Measurements from ENCODE around the gene ZNF438. TPM values are rescaled to one million over a fixed set of nuclear protein-coding genes. Genes with fewer than 3 reads are reported as not detected.

The ZNF438 gene
- total and polyA plus RNA-seq, 2 of the 8 experiments (the other 6 are each of a cell fraction or from before 2014, with no cell fraction given) = 0.95 to 1.7 TPM

GRCh38 chr10:30865141-30865926, 166.3 kb downstream of the ZNF438 start:
- no peak overlapping the region for H3K27ac ChIP-seq (ENCODE audit: low read depth, low read length)
- H4K8ac ChIP-seq (ENCODE audit: extremely low read depth, insufficient read depth, low read length) = no peak overlapping the region
- 0 out of 7 replicates have a peak, but pooled peaks cover 0 to 3% (median 0%) of the 10 kb centered on the region in 4 experiments for H3K4me1 ChIP-seq (replicated peaks in 1 of 4; ENCODE audit: control insufficient read depth in 3 of 4, insufficient read depth in 4 of 4, low read length in 3 of 4)
- H3K79me2 ChIP-seq (ENCODE audit: control insufficient read depth in 1 of 2, insufficient read depth in 2 of 2, low read length in 2 of 2) = no peaks in the 10 kb centered on the region
- no peak overlapping the region for H3K9ac ChIP-seq (replicated peaks in 1 of 4; ENCODE audit: extremely low read depth in 1 of 4, low read depth in 3 of 4, low read length in 3 of 4)
- no peak overlapping the region for H2AFZ ChIP-seq (ENCODE audit: low read length)
- no peaks in the 10 kb centered on the region for H3K27me3 ChIP-seq (replicated peaks in 1 of 4; ENCODE audit: control insufficient read depth in 3 of 4, extremely low read depth in 1 of 4, insufficient read depth in 3 of 4, low read length in 3 of 4)
- no peak overlapping the region for H2BK20ac ChIP-seq (ENCODE audit: low read length)
- FAIRE-seq (no peak), DNase-seq (ENCODE audit: low read depth in 1 of 2, low spot score in 2 of 2) (no peak)
- no peak overlapping the region for H2BK12ac ChIP-seq (ENCODE audit: low read depth, low read length)
- H3K56ac ChIP-seq (replicated peaks; ENCODE audit: insufficient read length, low read depth, low read length) = no peak overlapping the region
- CTCF ChIA-PET (ENCODE audit: partially characterized antibody) = no interaction called here
- H3K23ac ChIP-seq (ENCODE audit: insufficient read length) = no peak overlapping the region
- no peak overlapping the region for H2AK5ac ChIP-seq (ENCODE audit: low read depth, low read length)
- POLR2A ChIA-PET (ENCODE audit: partially characterized antibody) = no interaction called here
- H2BK15ac ChIP-seq (ENCODE audit: low read length) = no peak overlapping the region
- no peaks in the 10 kb centered on the region for H3K79me1 ChIP-seq (ENCODE audit: low read depth, low read length)
- H3K14ac ChIP-seq (ENCODE audit: insufficient read length) = no peak overlapping the region
- H2BK5ac ChIP-seq (ENCODE audit: low read depth, low read length) = no peak overlapping the region
- H3K23me2 ChIP-seq (ENCODE audit: low read depth, low read length) = no peaks in the 10 kb centered on the region
- H3K4ac ChIP-seq (replicated peaks; ENCODE audit: insufficient read length, low read depth, low read length) = no peak overlapping the region
- H2BK120ac ChIP-seq (replicated peaks; ENCODE audit: low read depth, low read length) = no peak overlapping the region
- no peaks in the 10 kb centered on the region for H3K9me3 ChIP-seq (ENCODE audit: insufficient read depth in 2 of 2, low read depth in 1 of 2, low read length in 1 of 2)
- no peaks in the 10 kb centered on the region; a peak in 1 of 8 replicates for H3K36me3 ChIP-seq (ENCODE audit: control insufficient read depth in 2 of 4, insufficient read depth in 4 of 4, low read length in 3 of 4)
- no peak for TF ChIP-seq CBX5 (IDR thresholded peaks at IDR 0.05; ENCODE audit: low read depth, low read length)
- TF ChIP-seq HDAC2 (IDR thresholded peaks at IDR 0.05; ENCODE audit: borderline replicate concordance in 1 of 2, low read depth in 2 of 2, low read length in 2 of 2) = no peak
- no peak for TF ChIP-seq RNF2 (IDR thresholded peaks at IDR 0.05; ENCODE audit: borderline replicate concordance, low read depth, low read length, missing control alignments, poor library complexity, severe bottlenecking)
- TF ChIP-seq SIN3A (conservative IDR thresholded peaks at IDR 0.05 in 1 of 2, IDR thresholded peaks at IDR 0.05 in 1 of 2; ENCODE audit: low read depth in 1 of 2, low read length in 2 of 2) = no peak
- no peak for TF ChIP-seq CTBP2 (IDR thresholded peaks at IDR 0.05; ENCODE audit: borderline replicate concordance, insufficient read depth, insufficient read length, low read length)
- H4K91ac ChIP-seq (replicated peaks; ENCODE audit: insufficient read length, low read length) = no peak overlapping the region
- WGBS, 2 experiments (ENCODE audit: extremely low coverage in 1 of 2, insufficient coverage in 1 of 2, insufficient read length in 1 of 2, insufficient replicate concordance in 2 of 2, low coverage in 1 of 2, low lambda C conversion rate in 2 of 2, missing lambda C conversion rate in 1 of 2) = 80% methylated on average over 7 of the region's 7 CpGs; no CpG with 5 or more reads in 1 of the 2 experiments
- no peaks in the 10 kb centered on the region for H4K20me1 ChIP-seq (replicated peaks in 1 of 2; ENCODE audit: control insufficient read depth in 1 of 2, insufficient read depth in 2 of 2, low read length in 2 of 2)
- no peak overlapping the region for H3K18ac ChIP-seq (ENCODE audit: extremely low read depth, low read length)
- H3K4me2 ChIP-seq (ENCODE audit: insufficient read depth in 1 of 2, low read depth in 2 of 2, low read length in 2 of 2) = no peak overlapping the region
- H3K4me3 ChIP-seq (ENCODE audit: extremely low read depth in 1 of 4, insufficient read depth in 2 of 4, low read depth in 3 of 4, low read length in 4 of 4) = no peak overlapping the region
- H4K5ac ChIP-seq (ENCODE audit: insufficient read length, low read depth, low read length) = no peak overlapping the region
